ENCODE data around the gene TFF1. TPM values are rescaled to one million over a fixed set of nuclear protein-coding genes. Genes with fewer than 3 reads are reported as not detected.

TFF1 gene
- total and polyA plus RNA-seq, 2 experiments from 2014 or later = not detected

DNA sequence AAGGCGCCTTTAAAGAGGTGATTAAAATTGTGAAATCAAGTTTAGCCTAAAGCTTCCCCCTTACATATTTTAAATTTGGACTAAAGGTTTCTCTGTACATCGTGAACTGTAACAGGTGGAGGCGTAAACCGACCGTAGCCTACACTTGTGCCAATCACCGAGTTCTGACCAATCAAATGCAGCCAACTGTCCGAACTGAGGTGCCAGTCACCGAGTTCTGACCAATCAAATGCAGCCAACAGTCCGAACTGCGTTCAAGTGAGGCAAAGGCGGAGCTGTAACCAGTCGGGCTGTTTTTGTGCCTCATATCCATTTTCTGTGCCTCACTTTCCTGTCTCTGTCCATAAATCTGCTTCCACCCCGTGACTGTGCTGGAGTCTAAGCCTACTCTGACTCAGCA is 7.4 kb downstream of the TFF1 start:
- Histone ChIP-seq H3K27ac (no peak overlapping the region), H3K27me3 (no peaks in the 10 kb centered on the region), H3K36me3 (no peaks in the 10 kb centered on the region), H3K4me3 (no peak overlapping the region), H3K4me1 (ENCODE audit: low read depth) (no peaks in the 10 kb centered on the region), H3K9me3 (ENCODE audit: low read depth) (no peaks in the 10 kb centered on the region)
- DNase-seq (ENCODE audit: low read depth in 1 of 2, low spot score in 1 of 2) = no peak
- no peak for TF ChIP-seq CTCF (IDR thresholded peaks at IDR 0.05; ENCODE audit: low read depth, low read length)

- no peaks in the 10 kb centered on the region for H3K4me1 ChIP-seq (ENCODE audit: low read depth)
- no peak overlapping the region for H3K4me3 ChIP-seq
- H3K9me3 ChIP-seq (ENCODE audit: low read depth) = no peaks in the 10 kb centered on the region
- no peaks in the 10 kb centered on the region for H3K27me3 ChIP-seq
- no peak for TF ChIP-seq CTCF (IDR thresholded peaks at IDR 0.05; ENCODE audit: low read depth, low read length)
- H3K27ac ChIP-seq = no peak overlapping the region
- DNase-seq (ENCODE audit: low read depth in 1 of 2, low spot score in 1 of 2) = no peak
- no peaks in the 10 kb centered on the region for H3K36me3 ChIP-seq
Measured at GRCh38 chr21:42358261-42358660, 8.1 kb downstream of the TFF1 start.

DNA sequence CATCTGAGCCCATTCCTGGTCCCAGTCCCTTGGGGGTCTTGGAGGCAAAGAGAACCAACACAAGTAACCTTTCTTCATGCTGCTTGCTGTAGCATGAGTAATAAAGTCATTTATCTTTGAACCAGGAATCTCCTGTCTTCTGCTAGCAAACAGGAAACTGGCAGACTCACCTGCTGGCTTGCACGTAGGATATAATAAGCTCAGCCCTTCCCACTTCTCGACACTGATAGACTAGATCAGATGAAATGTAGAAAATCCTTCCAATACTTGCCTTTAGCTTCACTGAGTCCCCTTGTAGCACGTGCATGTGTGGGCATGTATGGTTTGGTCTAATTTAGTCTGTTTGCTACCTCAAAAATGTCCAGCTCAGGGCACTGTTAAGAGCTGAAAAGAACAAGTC is 9.0 kb downstream of the TFF1 start:
- no peaks in the 10 kb centered on the region for H3K27me3 ChIP-seq
- H3K27ac ChIP-seq = no peak overlapping the region
- H3K9me3 ChIP-seq (ENCODE audit: low read depth) = no peaks in the 10 kb centered on the region
- no peak for DNase-seq (ENCODE audit: low read depth in 1 of 2, low spot score in 1 of 2)
- no peaks in the 10 kb centered on the region for H3K4me1 ChIP-seq (ENCODE audit: low read depth)
- no peak overlapping the region for H3K4me3 ChIP-seq
- TF ChIP-seq CTCF (IDR thresholded peaks at IDR 0.05; ENCODE audit: low read depth, low read length) = no peak
- no peaks in the 10 kb centered on the region for H3K36me3 ChIP-seq

DNA sequence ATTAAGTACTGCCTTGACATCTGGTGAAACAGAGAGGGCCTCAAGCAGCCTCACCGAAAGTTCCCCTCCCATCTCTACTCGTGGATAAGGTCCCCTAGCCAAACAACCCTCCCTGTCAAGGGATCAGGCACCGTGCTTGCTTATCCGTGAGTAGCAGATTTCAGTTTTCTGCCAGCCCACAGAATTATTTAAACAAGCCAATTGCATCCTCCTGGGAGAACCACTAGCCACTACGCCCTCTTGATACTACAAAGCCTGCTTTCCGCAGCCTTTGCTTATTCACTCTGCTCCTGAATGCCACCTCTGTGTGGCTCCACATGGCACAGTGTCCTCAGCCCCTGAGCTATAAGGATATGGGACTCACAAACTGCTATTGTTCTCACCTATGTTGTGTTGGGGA is 9.7 kb downstream of the TFF1 start:
- no peak for DNase-seq (ENCODE audit: low read depth in 1 of 2, low spot score in 1 of 2)
- Histone ChIP-seq H3K9me3 (ENCODE audit: low read depth) (no peaks in the 10 kb centered on the region), H3K27ac (no peak overlapping the region), H3K4me1 (ENCODE audit: low read depth) (no peaks in the 10 kb centered on the region), H3K36me3 (no peaks in the 10 kb centered on the region), H3K27me3 (no peaks in the 10 kb centered on the region), H3K4me3 (no peak overlapping the region)
- no peak for TF ChIP-seq CTCF (IDR thresholded peaks at IDR 0.05; ENCODE audit: low read depth, low read length)

DNA sequence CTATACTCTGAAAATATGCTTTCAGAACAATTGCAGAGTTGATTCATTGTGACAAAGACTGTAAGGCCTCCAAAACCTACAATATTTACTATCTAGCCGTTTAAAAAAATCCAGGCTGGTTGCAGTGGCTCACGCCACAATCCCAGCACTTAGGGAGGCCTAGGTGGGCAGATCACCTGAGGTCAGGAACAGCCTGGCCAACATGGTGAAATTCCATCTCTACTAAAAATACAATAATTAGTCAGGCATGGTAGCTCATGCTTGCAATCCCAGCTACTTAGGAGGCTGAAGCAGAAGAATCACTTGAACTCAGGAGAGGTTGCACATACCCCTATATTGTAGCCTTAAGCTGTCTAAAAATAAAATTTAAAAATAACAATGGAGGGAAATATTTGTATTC is 10.3 kb downstream of the TFF1 start:
- H3K9me3 ChIP-seq (ENCODE audit: low read depth) = no peaks in the 10 kb centered on the region
- no peaks in the 10 kb centered on the region for H3K36me3 ChIP-seq
- H3K27ac ChIP-seq = no peak overlapping the region
- no peak overlapping the region for H3K4me3 ChIP-seq
- no peak for DNase-seq (ENCODE audit: low read depth in 1 of 2, low spot score in 1 of 2)
- no peaks in the 10 kb centered on the region for H3K27me3 ChIP-seq
- H3K4me1 ChIP-seq (ENCODE audit: low read depth) = no peaks in the 10 kb centered on the region
- TF ChIP-seq CTCF (IDR thresholded peaks at IDR 0.05; ENCODE audit: low read depth, low read length) = no peak

- H3K36me3 ChIP-seq = no peaks in the 10 kb centered on the region
- TF ChIP-seq CTCF (IDR thresholded peaks at IDR 0.05; ENCODE audit: low read depth, low read length) = no peak
- H3K4me1 ChIP-seq (ENCODE audit: low read depth) = no peaks in the 10 kb centered on the region
- no peak overlapping the region for H3K27ac ChIP-seq
- no peaks in the 10 kb centered on the region for H3K27me3 ChIP-seq
- no peak overlapping the region for H3K4me3 ChIP-seq
- H3K9me3 ChIP-seq (ENCODE audit: low read depth) = no peaks in the 10 kb centered on the region
- DNase-seq (ENCODE audit: low read depth in 1 of 2, low spot score in 1 of 2) = no peak
Measured at GRCh38 chr21:42353623-42354022, 12.7 kb downstream of the TFF1 start.
